SK-N-SH (cell line): ENCODE results near the gene PDK2. TPM values are rescaled to one million over a fixed set of nuclear protein-coding genes. Genes with fewer than 3 reads are reported as not detected.

Source experiments
- CTCF ChIA-PET: fragments of 300-600, 350-600 bp; formaldehyde crosslinking; extraction: SDS; loops from one replicate; lab custom pipeline; 2021; lab: Yijun Ruan, JAX
- POLR2A ChIA-PET: fragments of 350-600 bp; sonication (Branson Sonifier 250); formaldehyde crosslinking; extraction: SDS; loops from one replicate; lab custom pipeline; 2020; ENCODE audit warnings: antibody characterized with exemption, inconsistent platforms; lab: Yijun Ruan, JAX
- DNase-seq: peaks from one replicate; pipeline ENCODE4 v3.0.0; 2012
- H2AFZ ChIP-seq: fragments of 200-600 bp; sonication (generic); 2 replicates; pipeline ENCODE4 v1.8.1; 2016; ENCODE audit warnings: antibody characterized with exemption, mild to moderate bottlenecking, low read depth
- H3F3A ChIP-seq: fragments of 200-600 bp; sonication (generic); replicated peaks from 2 replicates; pipeline ENCODE3; 2016; ENCODE audit warnings: antibody characterized with exemption, mild to moderate bottlenecking; ENCODE audit not compliant: insufficient read depth
- H3K27ac ChIP-seq, 2 experiments: fragments of 200-500 bp in 1 of 2; fragments of 200-600 bp in 1 of 2; sonication (Bioruptor generic) in 1 of 2; sonication (generic), shearing (Covaris generic) in 1 of 2; 2 replicates each; pipeline versions ENCODE4 v1.5.1 to v1.6.1; 2014 to 2016; ENCODE audit warnings: low read depth in 2 of 2, inconsistent platforms in 1 of 2, low read length in 1 of 2, mild to moderate bottlenecking in 1 of 2, mixed read lengths in 1 of 2
- H3K27me3 ChIP-seq: fragments of 200-600 bp; sonication (generic), shearing (Covaris generic); 2 replicates; pipeline ENCODE4 v1.6.1; 2016; ENCODE audit warnings: mixed run types; ENCODE audit not compliant: insufficient read depth
- H3K36me3 ChIP-seq, 2 experiments: fragments of 200-500 bp in 1 of 2; fragments of 200-600 bp in 1 of 2; sonication (Bioruptor generic) in 1 of 2; sonication (generic) in 1 of 2; replicated peaks in 1 of 2; 2 replicates each; pipeline versions ENCODE3 to v1.5.1; 2014 to 2016; ENCODE audit warnings: low read length in 1 of 2, mild to moderate bottlenecking in 1 of 2; ENCODE audit not compliant: insufficient read depth in 2 of 2, control insufficient read depth in 1 of 2
- H3K4me1 ChIP-seq, 2 experiments: fragments of 200-500 bp in 1 of 2; fragments of 200-600 bp in 1 of 2; sonication (Bioruptor generic) in 1 of 2; sonication (generic), shearing (Covaris generic) in 1 of 2; 2 replicates each; pipeline versions ENCODE4 v1.5.1 to v1.6.1; 2014 to 2016; ENCODE audit warnings: low read depth in 1 of 2, low read length in 1 of 2, mixed run types in 1 of 2; ENCODE audit not compliant: insufficient read depth in 2 of 2, control insufficient read depth in 1 of 2
- H3K4me2 ChIP-seq: fragments of 200-600 bp; sonication (generic), shearing (Covaris generic); 2 replicates; pipeline ENCODE4 v1.6.1; 2017; ENCODE audit warnings: mixed run types
- H3K4me3 ChIP-seq, 2 experiments: fragments of 200-500 bp in 1 of 2; fragments of 200-600 bp in 1 of 2; sonication (Bioruptor generic) in 1 of 2; sonication (generic), shearing (Covaris generic) in 1 of 2; 2 replicates each; pipeline versions ENCODE4 v1.5.1 to v1.8.1; 2014 to 2016; ENCODE audit warnings: low read depth in 2 of 2, inconsistent platforms in 1 of 2, low read length in 1 of 2, mild to moderate bottlenecking in 1 of 2, mixed read lengths in 1 of 2, moderate library complexity in 1 of 2
- H3K79me2 ChIP-seq: fragments of 200-600 bp; sonication (generic); 2 replicates; pipeline ENCODE4 v1.8.1; 2017; ENCODE audit warnings: mild to moderate bottlenecking; ENCODE audit not compliant: insufficient read depth
- H3K9ac ChIP-seq: fragments of 200-600 bp; sonication (generic); 2 replicates; pipeline ENCODE4 v1.6.1; 2017; ENCODE audit warnings: mixed run types
- H3K9me2 ChIP-seq: fragments of 200-600 bp; sonication (generic); 2 replicates; pipeline ENCODE4 v1.6.1; 2017; ENCODE audit warnings: mixed run types
- H3K9me3 ChIP-seq: fragments of 200-600 bp; sonication (generic); 2 replicates; pipeline ENCODE4 v1.6.1; 2017; ENCODE audit warnings: mixed run types, mild to moderate bottlenecking, moderate library complexity
- H4K20me1 ChIP-seq: fragments of 200-600 bp; sonication (generic); 2 replicates; pipeline ENCODE4 v1.6.1; 2017; ENCODE audit warnings: mild to moderate bottlenecking, mixed run types; ENCODE audit not compliant: insufficient read depth
- CHD2 ChIP-seq: fragments of 150-350 bp; IDR thresholded peaks from 2 replicates; pipeline ENCODE4 v1.6.1; 2018; ENCODE audit warnings: low read length; ENCODE audit not compliant: partially characterized antibody
- ELF1 ChIP-seq: IDR thresholded peaks from 2 replicates; pipeline ENCODE4 v1.4.0; 2012
- EP300 ChIP-seq, 2 experiments: IDR thresholded peaks; 2 replicates each; pipeline versions ENCODE4 v1.4.0 to v1.6.1; 2012; ENCODE audit warnings: borderline replicate concordance in 1 of 2, low read depth in 1 of 2, low read length in 1 of 2
- EZH2phosphoT487 ChIP-seq: fragments of 200-600 bp; sonication (generic); IDR thresholded peaks from 2 replicates; pipeline ENCODE4 v1.6.1; 2017; ENCODE audit warnings: low read depth, mixed run types, mild to moderate bottlenecking, antibody characterized with exemption, moderate library complexity, borderline replicate concordance
- FOSL2 ChIP-seq: IDR thresholded peaks from 2 replicates; pipeline ENCODE4 v1.4.0; 2012; ENCODE audit warnings: low read depth, mild to moderate bottlenecking, moderate library complexity, borderline replicate concordance
- FOXJ3 ChIP-seq: sonication (generic); formaldehyde crosslinking; IDR thresholded peaks from 2 replicates; pipeline ENCODE4 v1.5.1; 2020; ENCODE audit warnings: mild to moderate bottlenecking, missing genetic modification reagents
- FOXM1 ChIP-seq: IDR thresholded peaks from 2 replicates; pipeline ENCODE4 v1.4.0; 2012; ENCODE audit warnings: low read depth, mild to moderate bottlenecking
- JUND ChIP-seq: IDR thresholded peaks from 2 replicates; pipeline ENCODE4 v1.4.0; 2012
- MAX ChIP-seq: IDR thresholded peaks from 2 replicates; pipeline ENCODE4 v1.4.0; 2012; ENCODE audit warnings: low read depth
- NFIC ChIP-seq: IDR thresholded peaks from 2 replicates; pipeline ENCODE4 v1.4.0; 2012; ENCODE audit warnings: borderline replicate concordance
- NRF1 ChIP-seq: IDR thresholded peaks from 2 replicates; pipeline ENCODE4 v1.6.1; 2012; ENCODE audit warnings: low read depth, mild to moderate bottlenecking, low read length
- PBX3 ChIP-seq: IDR thresholded peaks from 2 replicates; pipeline ENCODE4; 2012
- RCOR1 ChIP-seq: fragments of 150-350 bp; IDR thresholded peaks from 2 replicates; pipeline ENCODE4 v1.6.1; 2017; ENCODE audit warnings: antibody characterized with exemption, low read length
- RFX5 ChIP-seq: IDR thresholded peaks from 2 replicates; pipeline ENCODE4 v1.6.1; 2012; ENCODE audit warnings: mild to moderate bottlenecking, improper control_type of control experiment, low read length
- SMC3 ChIP-seq: IDR thresholded peaks from 2 replicates; pipeline ENCODE4 v1.6.1; 2012; ENCODE audit warnings: low read depth, low read length, improper control_type of control experiment
- TAF1 ChIP-seq: IDR thresholded peaks from 2 replicates; pipeline ENCODE4 v1.6.1; 2012; ENCODE audit warnings: low read depth, mild to moderate bottlenecking, low read length, moderate library complexity, borderline replicate concordance
- TEAD4 ChIP-seq: IDR thresholded peaks from 2 replicates; pipeline ENCODE4 v1.4.0; 2012; ENCODE audit warnings: mild to moderate bottlenecking, borderline replicate concordance; ENCODE audit not compliant: insufficient read depth
- USF2 ChIP-seq: fragments of 150-350 bp; IDR thresholded peaks from 2 replicates; pipeline ENCODE4 v1.6.1; 2017; ENCODE audit warnings: antibody characterized with exemption, low read length, low read depth, borderline replicate concordance
- WGBS: methylation state at CpG from one replicate; pipeline ENCODE4 v1.1.6; 2017; ENCODE audit warnings: low lambda C conversion rate; 5-methylcytosine and 5-hydroxymethylcytosine counted together
- polyA plus RNA-seq, 3 experiments: library from polyadenylated mRNA; depleted of rRNA; stranded (reverse); fragments of >200 nt; gene quantifications; 2 replicates each; pipeline ENCODE4 v1.2.3, GENCODE V29; 2012

Gene PDK2
- polyA plus RNA-seq, 1 of the 3 experiments (the other 2 are of a cell fraction), result 124 TPM

GRCh38 chr17:50146927-50147665 is 51.9 kb downstream of the PDK2 start:
- peaks cover 15 to 37% of the 10 kb centered on the region in 2 experiments for H3K36me3 ChIP-seq

GRCh38 chr17:50147841-50148225 is 52.7 kb downstream of the PDK2 start:
- POLR2A ChIA-PET, result interaction anchor here (0.6 to 2.0 kb wide), 3 partner anchors 11 to 53 kb away, joined by 3 to 8 read pairs (median 6); partner anchors contain the start of gene PDK2
- H4K20me1 ChIP-seq, result peaks cover 57% of the 10 kb centered on the region
- DNase-seq, result peak; percentile 70
- TF ChIP-seq NFIC (no peak), FOXJ3 (no peak), RCOR1 (no peak), FOXM1 (no peak), ELF1 (no peak), FOSL2 (no peak), MAX (no peak), NRF1 (no peak), PBX3 (no peak), EP300 (IDR thresholded peaks at IDR 0.05; ENCODE audit: borderline replicate concordance in 1 of 2, low read depth in 1 of 2, low read length in 1 of 2) (no peak), SMC3 (no peak), TAF1 (no peak), TEAD4 (no peak), EZH2phosphoT487 (no peak), USF2 (no peak)

More at GRCh38 chr17:50146927-50147665, 51.9 kb downstream of the PDK2 start:
- Histone ChIP-seq H3K9me3 (no peaks in the 10 kb centered on the region), H3K4me1 (peaks cover 21 to 38% of the 10 kb centered on the region in 2 experiments; a peak in 3 of 4 replicates), H3K9me2 (no peaks in the 10 kb centered on the region), H3K27ac (peak overlapping the region; percentile 2 to 54; a peak in 2 of 4 replicates), H3K9ac (peak overlapping the region; percentile 92), H3K27me3 (no peaks in the 10 kb centered on the region), H3F3A (peaks cover 26% of the 10 kb centered on the region), H3K4me2 (peak overlapping the region; percentile 97)
- WGBS, result 87% methylated on average over 14 of the region's 15 CpGs
- TF ChIP-seq NFIC (no peak), JUND (no peak), EZH2phosphoT487 (no peak), RFX5 (no peak), USF2 (no peak), FOXM1 (no peak), PBX3 (no peak), CHD2 (no peak)
- TF ChIP-seq, all 33 proteins: peak for 0
- CTCF ChIA-PET, result interaction anchor here (0.9 to 12.8 kb wide), 14 partner anchors 9 to 60 kb away, joined by 3 to 169 read pairs (median 11); partner anchors contain the start of genes COL1A1 and SGCA
- H3K4me3 ChIP-seq, result peak overlapping the region; percentile 66 to 81
- H3K79me2 ChIP-seq, result peaks cover 83% of the 10 kb centered on the region
- no peak for DNase-seq
- POLR2A ChIA-PET, result interaction anchor here (0.6 to 2.0 kb wide), 3 partner anchors 15 to 53 kb away, joined by 3 to 8 read pairs (median 4); partner anchors contain the start of gene PDK2
- H2AFZ ChIP-seq, result no peak overlapping the region
- peaks cover 64% of the 10 kb centered on the region for H4K20me1 ChIP-seq

More at GRCh38 chr17:50147841-50148225, 52.7 kb downstream of the PDK2 start:
- peaks cover 75% of the 10 kb centered on the region for H3K79me2 ChIP-seq
- peak overlapping the region; percentile 92 for H3K9ac ChIP-seq
- H3K4me2 ChIP-seq, result peak overlapping the region; percentile 97
- H3K27ac ChIP-seq, result peak overlapping the region; percentile 2 to 54; a peak in 3 of 4 replicates
- CTCF ChIA-PET, result interaction anchor here (0.7 to 12.8 kb wide), 15 partner anchors 10 to 149 kb away, joined by 3 to 169 read pairs (median 5); partner anchors contain the start of genes COL1A1 and SGCA
- 35% methylated on average over 5 of the region's 5 CpGs for WGBS
- H3K36me3 ChIP-seq, result peaks cover 15 to 30% of the 10 kb centered on the region in 2 experiments
- no peaks in the 10 kb centered on the region for H3K9me3 ChIP-seq
- H3K4me3 ChIP-seq, result peak overlapping the region; percentile 66 to 81
- no peak overlapping the region for H2AFZ ChIP-seq
- no peaks in the 10 kb centered on the region for H3K9me2 ChIP-seq
- H3F3A ChIP-seq, result peaks cover 26% of the 10 kb centered on the region
- no peaks in the 10 kb centered on the region for H3K27me3 ChIP-seq
- H3K4me1 ChIP-seq, result peaks cover 27 to 46% of the 10 kb centered on the region in 2 experiments; a peak in 3 of 4 replicates
